WTC11 (cell line): ENCODE results near the gene CYP2U1. TPM values are rescaled to one million over a fixed set of nuclear protein-coding genes. Genes with fewer than 3 reads are reported as not detected.
"Not testable (repeated sequence)": the region's sequence is repeated elsewhere in the genome, so short reads cannot be mapped to it uniquely, and the experiment has no call there.

Source experiments
- ATAC-seq: fragments of 200-7000 bp; cut with Tn5 transposase; 2 replicates; pipeline ENCODE4 v1.10.0; 2021; ENCODE audit warnings: mild to moderate bottlenecking, moderate library complexity
- CTCF ChIA-PET: fragments of 300-600 bp; sonication (Branson Sonifier 250); formaldehyde crosslinking; loops from one replicate; lab custom pipeline; 2021; ENCODE audit warnings: antibody characterized with exemption; lab: Charles Lee
- POLR2A ChIA-PET: fragments of 350-600 bp; sonication (Branson Sonifier 250); formaldehyde crosslinking; loops from one replicate; lab custom pipeline; 2021; ENCODE audit warnings: antibody characterized with exemption; lab: Charles Lee
- DNase-seq: peaks from one replicate; pipeline ENCODE4 v3.0.0; 2021; ENCODE audit warnings: low spot score
- H3K27ac Mint-ChIP-seq: 2 replicates; pipeline ENCODE4 v1.8.0; 2021; ENCODE audit warnings: mixed read lengths
- H3K27me3 Mint-ChIP-seq: 2 replicates; pipeline ENCODE4 v1.8.0; 2021; ENCODE audit warnings: low read depth, mild to moderate bottlenecking, moderate library complexity, mixed read lengths
- H3K36me3 Mint-ChIP-seq: 2 replicates; pipeline ENCODE4 v1.8.0; 2021; ENCODE audit warnings: mixed read lengths
- H3K4me1 Mint-ChIP-seq: 2 replicates; pipeline ENCODE4 v1.8.0; 2022; ENCODE audit warnings: mixed read lengths
- H3K4me3 Mint-ChIP-seq: 2 replicates; pipeline ENCODE4 v1.8.0; 2021; ENCODE audit warnings: mild to moderate bottlenecking, moderate library complexity, mixed read lengths
- H3K9me3 Mint-ChIP-seq: 2 replicates; pipeline ENCODE4 v1.8.0; 2021; ENCODE audit warnings: mixed read lengths
- CREM ChIP-seq: sonication (generic); formaldehyde crosslinking; IDR thresholded peaks from 2 replicates; pipeline ENCODE4 v1.8.1; 2022; ENCODE audit warnings: mild to moderate bottlenecking, missing genetic modification reagents, moderate library complexity
- E2F5 ChIP-seq: sonication (generic); formaldehyde crosslinking; IDR thresholded peaks from 2 replicates; pipeline ENCODE4 v1.8.1; 2022; ENCODE audit warnings: mild to moderate bottlenecking, moderate library complexity, missing genetic modification reagents
- ETV6 ChIP-seq: sonication (generic); formaldehyde crosslinking; IDR thresholded peaks from 2 replicates; pipeline ENCODE4 v1.8.1; 2022; ENCODE audit warnings: mild to moderate bottlenecking, missing genetic modification reagents
- MXD4 ChIP-seq: fragments of 250-450 bp; sonication (Bioruptor Pico); IDR thresholded peaks from 2 replicates; pipeline ENCODE4 v1.8.0; 2021; ENCODE audit warnings: mild to moderate bottlenecking, moderate library complexity, borderline replicate concordance
- NR2C2 ChIP-seq: sonication (generic); formaldehyde crosslinking; IDR thresholded peaks from 2 replicates; pipeline ENCODE4 v1.8.0; 2022; ENCODE audit warnings: mild to moderate bottlenecking, missing genetic modification reagents
- TP53 ChIP-seq: sonication (generic); formaldehyde crosslinking; IDR thresholded peaks from 2 replicates; pipeline ENCODE4 v1.8.1; 2023; ENCODE audit warnings: mild to moderate bottlenecking, missing genetic modification reagents
- ZNF219 ChIP-seq: sonication (generic); formaldehyde crosslinking; IDR thresholded peaks from 2 replicates; pipeline ENCODE4 v1.8.0; 2023; ENCODE audit warnings: missing genetic modification reagents, mild to moderate bottlenecking, borderline replicate concordance
- ZNF317 ChIP-seq: sonication (generic); formaldehyde crosslinking; IDR thresholded peaks from 2 replicates; pipeline ENCODE4 v1.8.1; 2023; ENCODE audit warnings: low read depth, mild to moderate bottlenecking, moderate library complexity, missing genetic modification reagents, borderline replicate concordance
- ZNF532 ChIP-seq: fragments of 250-450 bp; sonication (Bioruptor Pico); IDR thresholded peaks from 2 replicates; pipeline ENCODE4 v1.9.0; 2021; ENCODE audit warnings: mild to moderate bottlenecking, borderline replicate concordance
- ZNF671 ChIP-seq: fragments of 250-450 bp; sonication (Bioruptor Pico); IDR thresholded peaks from 2 replicates; pipeline ENCODE4 v1.8.0; 2021; ENCODE audit warnings: mild to moderate bottlenecking
- total RNA-seq: library from RNA; stranded (reverse); gene quantifications from 3 replicates; pipeline ENCODE4 v1.2.3, GENCODE V29; 2021
- TF ChIP-seq, protein P1 (sequence below): fragments of 250-450 bp; sonication (Bioruptor Pico); IDR thresholded peaks from 2 replicates; pipeline ENCODE4 v1.8.0; 2021; ENCODE audit warnings: mild to moderate bottlenecking
- TF ChIP-seq, protein P2 (sequence below): sonication (generic); formaldehyde crosslinking; IDR thresholded peaks from 2 replicates; pipeline ENCODE4 v1.8.1; 2023; ENCODE audit warnings: mild to moderate bottlenecking, missing genetic modification reagents

CYP2U1 gene
- total RNA-seq, 1 experiment from 2014 or later, result 2.9 TPM

GRCh38 chr4:107966903-107967302 lies 35.6 kb downstream of the CYP2U1 start:
- ChIA-PET POLR2A (no interaction called here), CTCF (no interaction called here)
- no peak for DNase-seq
- H3K36me3 Mint-ChIP-seq, result no peaks in the 10 kb centered on the region; the same call in 1 of the 2 replicates
- TF ChIP-seq ZNF671 (no peak), ZNF317 (CRISPR knock-in tag) (no peak), E2F5 (CRISPR knock-in tag) (no peak)
- no peaks in the 10 kb centered on the region for H3K4me1 Mint-ChIP-seq
- H3K27me3 Mint-ChIP-seq, result no peaks in the 10 kb centered on the region; the same call in 1 of the 2 replicates
- no peak overlapping the region for H3K27ac Mint-ChIP-seq
- no peak overlapping the region for H3K4me3 Mint-ChIP-seq
- peaks cover 13% of the 10 kb centered on the region for H3K9me3 Mint-ChIP-seq
- no peak for ATAC-seq

- CTCF ChIA-PET, H3K4me1 Mint-ChIP-seq, DNase-seq, H3K27ac Mint-ChIP-seq, H3K36me3 Mint-ChIP-seq, POLR2A ChIA-PET, ATAC-seq, H3K27me3 Mint-ChIP-seq, H3K9me3 Mint-ChIP-seq, H3K4me3 Mint-ChIP-seq: not testable (repeated sequence)
These were observed 36.2 kb downstream of the CYP2U1 start for GRCh38 chr4:107967519-107967918.

- ATAC-seq, CTCF ChIA-PET, H3K4me1 Mint-ChIP-seq, H3K27ac Mint-ChIP-seq, POLR2A ChIA-PET, H3K9me3 Mint-ChIP-seq, H3K4me3 Mint-ChIP-seq, H3K27me3 Mint-ChIP-seq, DNase-seq, H3K36me3 Mint-ChIP-seq: not testable (repeated sequence)
These were observed 36.6 kb downstream of the CYP2U1 start for GRCh38 chr4:107967921-107968320.

DNA sequence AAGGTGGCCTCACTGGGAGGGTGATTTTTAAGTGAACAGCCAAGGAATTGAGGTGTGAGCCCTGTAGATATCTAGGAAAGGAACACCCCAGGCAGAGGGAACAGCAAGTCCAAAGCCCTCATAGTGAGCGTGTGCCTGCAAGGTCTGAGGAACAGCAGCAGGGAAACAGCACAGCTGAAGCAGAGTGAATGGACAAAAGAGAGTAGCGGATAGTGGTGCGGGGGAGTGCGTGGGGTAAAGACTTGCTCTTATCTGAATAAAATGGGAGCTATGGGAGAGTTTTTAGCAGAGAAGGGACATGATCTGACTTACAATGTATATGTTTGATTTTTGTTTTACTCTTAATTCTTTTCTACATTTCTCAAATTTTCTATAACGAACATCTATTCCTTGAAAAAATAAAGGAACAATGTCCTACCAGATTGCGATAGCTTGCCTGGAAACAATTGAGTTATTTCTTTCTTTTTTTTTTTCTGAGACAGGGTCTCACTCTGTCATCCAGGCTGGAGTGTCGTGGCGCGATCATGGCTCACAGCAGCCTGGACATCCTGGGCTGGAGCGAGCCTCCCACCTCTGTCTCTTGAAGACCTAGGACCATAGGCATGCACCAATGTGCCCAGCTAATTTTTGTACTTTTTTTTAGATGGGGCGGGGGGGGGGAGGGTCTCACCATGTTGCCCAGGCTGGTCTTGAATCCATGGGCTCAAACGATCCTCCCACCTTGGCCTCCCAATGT lies 38.9 kb downstream of the CYP2U1 start:
- ChIA-PET POLR2A (no interaction called here), CTCF (no interaction called here)
- peaks cover 8% of the 10 kb centered on the region for H3K9me3 Mint-ChIP-seq
- H3K4me1 Mint-ChIP-seq, result no peaks in the 10 kb centered on the region
- no peak overlapping the region for H3K27ac Mint-ChIP-seq
- TF ChIP-seq NR2C2 (CRISPR knock-in tag), result no peak
- no peak for TF ChIP-seq ZNF219 (CRISPR knock-in tag)
- no peak for TF ChIP-seq MXD4 (CRISPR knock-in tag)
- TF ChIP-seq TP53 (CRISPR knock-in tag), result no peak
- TF ChIP-seq, protein P1, sequence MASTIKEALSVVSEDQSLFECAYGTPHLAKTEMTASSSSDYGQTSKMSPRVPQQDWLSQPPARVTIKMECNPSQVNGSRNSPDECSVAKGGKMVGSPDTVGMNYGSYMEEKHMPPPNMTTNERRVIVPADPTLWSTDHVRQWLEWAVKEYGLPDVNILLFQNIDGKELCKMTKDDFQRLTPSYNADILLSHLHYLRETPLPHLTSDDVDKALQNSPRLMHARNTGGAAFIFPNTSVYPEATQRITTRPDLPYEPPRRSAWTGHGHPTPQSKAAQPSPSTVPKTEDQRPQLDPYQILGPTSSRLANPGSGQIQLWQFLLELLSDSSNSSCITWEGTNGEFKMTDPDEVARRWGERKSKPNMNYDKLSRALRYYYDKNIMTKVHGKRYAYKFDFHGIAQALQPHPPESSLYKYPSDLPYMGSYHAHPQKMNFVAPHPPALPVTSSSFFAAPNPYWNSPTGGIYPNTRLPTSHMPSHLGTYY (CRISPR knock-in tag), result no peak
- TF ChIP-seq ZNF532 (CRISPR knock-in tag), result no peak
- TF ChIP-seq, protein P2, sequence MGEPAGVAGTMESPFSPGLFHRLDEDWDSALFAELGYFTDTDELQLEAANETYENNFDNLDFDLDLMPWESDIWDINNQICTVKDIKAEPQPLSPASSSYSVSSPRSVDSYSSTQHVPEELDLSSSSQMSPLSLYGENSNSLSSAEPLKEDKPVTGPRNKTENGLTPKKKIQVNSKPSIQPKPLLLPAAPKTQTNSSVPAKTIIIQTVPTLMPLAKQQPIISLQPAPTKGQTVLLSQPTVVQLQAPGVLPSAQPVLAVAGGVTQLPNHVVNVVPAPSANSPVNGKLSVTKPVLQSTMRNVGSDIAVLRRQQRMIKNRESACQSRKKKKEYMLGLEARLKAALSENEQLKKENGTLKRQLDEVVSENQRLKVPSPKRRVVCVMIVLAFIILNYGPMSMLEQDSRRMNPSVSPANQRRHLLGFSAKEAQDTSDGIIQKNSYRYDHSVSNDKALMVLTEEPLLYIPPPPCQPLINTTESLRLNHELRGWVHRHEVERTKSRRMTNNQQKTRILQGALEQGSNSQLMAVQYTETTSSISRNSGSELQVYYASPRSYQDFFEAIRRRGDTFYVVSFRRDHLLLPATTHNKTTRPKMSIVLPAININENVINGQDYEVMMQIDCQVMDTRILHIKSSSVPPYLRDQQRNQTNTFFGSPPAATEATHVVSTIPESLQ, result no peak
- TF ChIP-seq CREM (CRISPR knock-in tag), result no peak
- TF ChIP-seq ETV6 (CRISPR knock-in tag), result no peak
- no peaks in the 10 kb centered on the region for H3K36me3 Mint-ChIP-seq
- no peaks in the 10 kb centered on the region; the same call in 1 of the 2 replicates for H3K27me3 Mint-ChIP-seq
- no peak for DNase-seq
- H3K4me3 Mint-ChIP-seq, result no peak overlapping the region
- no peak for ATAC-seq
